ENCODE measurements around the gene RASL12.
"Not testable (repeated sequence)": the region's sequence is repeated elsewhere in the genome, so short reads cannot be mapped to it uniquely, and the experiment has no call there.

RASL12 gene

DNA sequence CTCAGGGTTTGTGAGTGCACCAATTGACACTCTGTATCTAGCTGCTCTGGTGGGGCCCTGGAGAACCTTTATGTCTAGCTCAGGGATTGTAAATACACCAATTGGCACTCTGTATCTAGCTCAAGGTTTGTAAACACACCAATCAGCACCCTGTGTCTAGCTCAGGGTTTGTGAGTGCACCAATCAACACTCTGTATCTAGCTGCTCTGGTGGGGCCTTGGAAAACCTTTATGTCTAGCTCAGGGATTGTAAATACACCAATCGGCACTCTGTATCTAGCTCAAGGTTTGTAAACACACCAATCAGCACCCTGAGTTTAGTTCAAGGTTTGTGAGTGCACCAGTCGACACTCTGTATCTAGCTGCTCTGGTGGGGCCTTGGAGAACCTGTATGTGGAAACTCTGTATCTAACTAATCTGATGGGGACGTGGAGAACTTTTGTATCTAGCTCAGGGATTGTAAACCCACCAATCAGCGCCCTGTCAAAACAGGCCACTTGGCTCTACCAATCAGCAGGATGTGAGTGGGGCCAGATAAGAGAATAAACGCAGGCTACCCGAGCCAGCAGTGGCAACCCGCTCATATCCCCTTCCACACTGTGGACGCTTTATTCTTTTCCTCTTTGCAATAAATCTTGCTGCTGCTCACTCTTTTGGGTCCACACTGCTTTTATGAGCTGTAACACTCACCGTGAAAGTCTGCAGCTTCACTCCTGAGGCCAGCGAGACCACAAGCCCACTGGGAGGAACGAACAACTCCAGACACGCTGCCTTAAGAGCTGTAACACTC, 8.0 kb upstream of the RASL12 start:
- DNase-seq (ENCODE audit: low spot score): not testable (repeated sequence)

DNA sequence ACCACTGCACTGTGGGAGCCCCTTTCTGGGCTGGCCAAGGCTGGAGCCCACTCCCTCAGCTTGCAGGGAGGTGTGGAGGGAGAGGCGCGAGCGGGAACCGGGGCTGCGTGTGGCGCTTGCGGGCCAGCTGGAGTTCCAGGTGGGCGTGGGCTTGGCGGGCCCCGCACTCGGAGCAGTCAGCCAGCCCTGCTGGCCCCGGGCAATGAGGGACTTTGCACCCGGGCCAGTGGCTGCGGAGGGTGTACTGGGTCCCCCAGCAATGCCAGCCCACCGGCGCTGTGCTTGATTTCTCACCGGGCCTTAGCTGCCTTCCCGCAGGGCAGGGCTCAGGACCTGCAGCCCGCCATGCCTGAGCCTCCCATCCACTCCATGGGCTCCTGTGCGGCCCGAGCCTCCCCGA, 7.2 kb upstream of the RASL12 start:
- DNase-seq (ENCODE audit: low spot score): not testable (repeated sequence)

DNA sequence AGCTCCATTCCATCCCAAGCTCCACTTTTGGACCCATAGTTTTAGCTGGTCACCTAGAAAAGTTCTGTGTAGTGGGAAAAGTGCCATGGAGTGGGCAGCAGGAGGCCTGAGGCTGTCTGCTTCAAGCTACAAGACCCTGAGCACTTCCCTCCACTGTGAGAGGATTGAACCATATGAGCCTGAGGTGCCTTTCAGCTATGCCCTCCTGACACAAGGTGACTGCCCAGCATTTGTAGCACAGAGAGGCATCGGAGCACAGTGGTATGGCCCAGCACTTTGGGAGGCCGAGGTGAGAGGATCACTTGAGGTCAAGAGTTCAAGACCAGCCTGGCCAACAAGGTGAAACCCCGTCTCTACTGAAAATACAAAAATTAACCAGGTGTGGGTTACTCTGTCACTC, 4.8 kb upstream of the RASL12 start:
- DNase-seq (ENCODE audit: low spot score): no peak

DNA sequence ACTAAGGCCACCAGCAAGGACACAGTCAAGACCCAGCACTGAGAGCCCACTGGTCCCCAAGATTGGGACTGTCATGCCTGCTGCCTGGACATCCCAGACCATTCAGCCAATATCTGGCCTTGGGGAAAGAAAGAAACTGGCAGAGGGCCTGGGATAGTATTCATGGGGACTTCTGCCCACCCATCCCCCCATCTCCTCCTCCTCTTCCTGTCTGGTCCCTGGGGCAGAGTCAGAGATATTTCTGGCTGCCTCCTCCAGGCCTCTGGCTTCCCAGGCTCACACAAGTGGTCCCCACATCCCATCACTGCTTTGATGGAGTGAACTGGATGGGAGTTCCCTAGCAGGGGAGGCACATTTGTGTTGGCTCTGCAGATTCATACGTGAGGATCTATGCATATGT, 4.2 kb upstream of the RASL12 start:
- DNase-seq (ENCODE audit: low spot score): peak; percentile 54

DNA sequence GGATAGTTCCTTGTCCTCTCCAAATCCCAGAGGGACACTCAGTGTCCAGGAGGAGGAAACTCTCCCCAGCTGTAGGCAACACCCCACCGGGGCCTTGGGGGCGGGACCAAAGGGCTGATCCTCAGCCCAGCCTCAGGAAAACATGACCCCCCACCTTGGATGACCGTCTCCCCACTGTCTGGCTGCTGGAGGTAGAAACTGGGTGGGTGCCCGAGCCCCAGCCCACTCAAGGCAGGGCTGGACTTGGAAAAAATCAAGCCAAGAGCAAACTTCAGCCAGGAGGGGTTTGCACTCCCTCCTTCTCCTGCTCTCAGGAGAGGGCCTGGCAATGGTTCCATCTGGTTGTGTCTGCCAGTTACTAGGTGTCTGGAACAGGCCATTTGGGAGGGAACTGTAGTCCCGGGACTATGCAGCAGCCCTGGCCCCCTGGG, 3.6 kb upstream of the RASL12 start:
- DNase-seq (ENCODE audit: low spot score): no peak

DNA sequence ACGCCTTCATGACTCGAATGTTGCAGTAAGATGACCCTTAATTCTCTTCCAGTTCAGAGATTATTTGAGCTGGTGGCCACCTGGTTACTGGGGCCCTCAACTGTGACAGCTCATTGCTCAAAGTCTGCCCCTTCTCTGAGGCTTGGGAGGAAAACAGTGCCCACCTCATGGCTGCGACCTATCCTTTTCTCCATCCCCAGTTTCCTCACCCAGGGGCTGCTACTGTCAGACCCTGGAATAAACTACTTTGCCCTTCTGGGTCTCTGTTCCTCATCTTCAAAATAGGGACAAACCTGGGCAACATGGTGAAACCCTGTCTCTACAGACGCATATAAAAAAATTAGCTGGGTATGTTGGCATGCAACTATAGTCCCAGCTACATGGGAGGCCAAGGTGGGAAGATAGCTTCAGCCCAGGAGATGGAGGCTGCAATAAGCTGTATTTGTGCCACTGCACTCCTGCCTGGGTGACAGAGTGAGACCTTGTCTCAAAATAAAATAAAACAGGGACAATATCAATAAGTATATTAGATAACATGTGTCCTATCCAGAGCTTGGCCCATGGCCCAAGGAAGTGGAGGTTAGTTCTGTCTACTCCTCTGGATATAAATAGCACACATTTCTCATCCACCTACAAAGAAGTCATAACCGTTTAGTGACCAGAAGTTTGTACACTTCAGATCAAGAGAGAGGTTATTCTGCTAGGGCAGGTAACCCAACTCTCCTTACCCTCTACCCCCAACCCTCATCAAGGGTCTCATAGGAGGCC, 2.2 kb upstream of the RASL12 start:
- DNase-seq (ENCODE audit: low spot score): no peak

DNA sequence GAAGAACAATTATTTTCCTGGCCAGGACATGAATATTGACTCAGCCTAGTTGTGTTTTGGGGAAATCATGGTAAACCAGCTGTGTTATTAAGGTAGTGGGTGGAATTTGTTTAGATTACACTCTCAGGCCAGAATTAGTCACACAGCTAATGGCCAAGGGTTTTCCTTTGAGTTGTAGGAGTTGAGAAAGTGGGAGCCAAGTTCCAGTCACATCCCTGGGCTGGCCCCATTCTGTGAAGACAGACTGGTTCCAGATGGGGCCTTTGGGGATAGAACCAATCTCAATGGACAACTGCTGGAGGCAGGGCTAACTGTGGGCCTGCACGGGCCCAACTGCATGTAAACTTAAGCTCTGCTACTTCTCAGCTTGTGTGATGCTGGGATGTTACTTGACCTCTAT, 1.4 kb upstream of the RASL12 start:
- DNase-seq (ENCODE audit: low spot score): peak; percentile 90

DNA sequence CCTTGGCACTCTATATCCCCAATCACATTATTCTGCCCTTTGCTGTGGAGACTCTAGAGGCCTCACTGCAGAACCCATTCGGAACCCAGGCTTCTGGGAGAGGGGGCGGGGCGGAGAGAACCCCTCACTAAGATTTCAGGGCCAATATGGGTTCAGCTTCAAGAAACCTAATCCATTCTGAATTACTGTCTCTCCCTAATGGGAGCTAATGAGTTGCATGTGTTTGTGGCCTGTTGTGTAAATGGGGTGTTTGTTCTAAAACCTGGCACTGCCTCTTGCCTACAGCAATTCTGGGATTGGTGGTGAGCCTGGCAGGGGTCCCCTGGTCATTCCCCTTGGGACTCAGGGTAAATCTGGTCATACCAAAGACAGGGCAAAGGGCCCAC, 605 bp upstream of the RASL12 start:
- no peak for DNase-seq (ENCODE audit: low spot score)

DNA sequence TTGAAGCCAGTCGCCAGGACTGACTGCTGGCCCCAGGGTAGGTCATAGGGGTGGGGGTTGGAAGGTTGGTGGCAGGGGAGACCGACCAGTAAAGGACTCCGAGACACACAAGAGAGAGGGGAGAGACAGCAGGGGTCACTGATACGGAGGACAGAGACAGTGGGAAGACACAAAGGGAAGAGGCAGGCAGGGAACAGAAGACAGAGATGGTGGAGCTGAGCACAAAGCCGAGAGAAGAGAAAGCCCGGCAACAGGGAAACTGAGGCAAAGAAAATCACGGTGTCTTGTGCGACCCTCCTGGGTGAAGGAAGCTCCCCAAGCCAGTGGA, 510 bp downstream of the RASL12 start:
- no peak for DNase-seq (ENCODE audit: low spot score)

DNA sequence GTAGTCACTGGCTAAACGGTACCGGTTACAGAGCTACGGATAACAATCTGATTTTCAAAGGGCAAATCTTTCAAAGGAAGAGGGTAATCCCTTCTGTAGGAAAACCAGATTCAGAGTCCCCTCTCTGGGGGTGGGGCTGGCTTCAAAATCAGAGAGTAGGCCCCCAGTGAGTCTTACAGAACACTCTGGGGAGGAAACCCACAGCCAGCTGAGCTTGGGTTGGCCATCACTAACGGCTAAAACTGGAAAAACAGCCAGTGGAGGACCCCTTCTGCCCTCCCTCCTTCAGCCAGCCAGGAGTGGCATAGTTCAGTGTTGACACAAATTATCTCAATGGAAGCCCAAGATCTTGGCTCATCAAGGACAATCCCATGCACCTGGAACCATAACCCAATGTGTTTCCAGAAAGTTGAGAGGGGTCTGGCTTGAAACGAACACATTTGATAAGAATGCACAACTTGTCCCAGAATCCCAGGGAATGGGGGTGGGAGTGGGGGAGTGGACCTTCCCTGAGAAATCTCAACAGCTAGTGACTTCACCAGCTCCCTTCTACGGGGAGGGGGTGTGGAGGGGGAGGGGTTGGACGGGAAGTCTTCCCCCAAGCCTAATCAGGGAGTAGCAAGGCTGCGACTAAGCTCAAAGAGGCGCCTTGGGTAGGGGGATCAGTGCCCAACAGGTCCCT, 1.0 kb downstream of the RASL12 start:
- DNase-seq (ENCODE audit: low spot score): no peak

DNA sequence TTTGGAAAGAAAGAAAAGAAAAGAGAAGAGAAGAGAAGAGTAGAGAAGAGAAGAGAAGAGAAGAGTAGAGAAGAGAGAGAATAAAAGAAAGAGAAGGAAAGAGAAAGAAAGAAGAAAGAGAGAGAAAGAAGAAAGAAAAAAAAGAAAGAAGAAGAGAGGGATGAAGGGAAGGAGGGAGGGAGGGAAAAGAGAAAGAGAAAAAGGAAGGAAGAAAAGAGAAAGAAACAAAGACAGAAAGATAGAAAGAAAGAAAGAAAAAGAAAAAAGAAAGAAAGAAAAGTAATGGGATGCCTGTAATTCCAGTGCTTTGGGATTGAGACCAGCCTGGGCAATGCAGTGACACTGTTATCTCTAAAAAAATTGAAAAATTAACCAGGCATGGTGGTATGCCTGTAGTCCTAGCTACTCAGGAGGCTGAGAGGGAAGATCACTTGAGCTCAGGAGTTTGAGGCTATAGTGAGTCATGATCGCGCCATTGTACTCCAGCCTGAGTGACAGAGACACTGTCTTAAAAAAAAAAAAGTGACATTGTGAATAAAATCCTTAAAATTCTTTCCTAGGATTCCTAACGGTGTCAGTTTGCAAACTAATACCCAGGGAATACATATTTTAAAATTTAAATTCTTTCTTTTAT, 1.7 kb downstream of the RASL12 start:
- DNase-seq (ENCODE audit: low spot score): no peak

DNA sequence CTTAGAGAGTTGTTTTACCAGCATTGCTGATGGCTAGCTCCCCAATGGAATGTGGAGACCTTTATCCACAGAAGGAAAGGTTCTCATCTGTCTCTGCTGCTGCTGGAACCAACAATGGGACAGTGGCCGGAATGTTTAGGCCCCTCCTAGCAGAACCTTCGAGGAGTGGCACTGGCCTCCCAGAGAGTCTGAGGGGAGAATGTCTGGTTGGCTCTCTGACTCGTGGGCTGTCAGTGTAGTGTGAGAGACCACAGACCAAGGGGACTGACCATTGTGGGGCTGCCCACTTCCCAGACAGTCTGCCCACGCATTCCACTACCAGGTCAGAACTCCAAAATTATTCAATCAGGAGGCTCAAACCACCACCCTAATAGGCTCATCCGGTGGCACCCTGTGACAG, 5.1 kb downstream of the RASL12 start:
- no peak for DNase-seq (ENCODE audit: low spot score)

DNA sequence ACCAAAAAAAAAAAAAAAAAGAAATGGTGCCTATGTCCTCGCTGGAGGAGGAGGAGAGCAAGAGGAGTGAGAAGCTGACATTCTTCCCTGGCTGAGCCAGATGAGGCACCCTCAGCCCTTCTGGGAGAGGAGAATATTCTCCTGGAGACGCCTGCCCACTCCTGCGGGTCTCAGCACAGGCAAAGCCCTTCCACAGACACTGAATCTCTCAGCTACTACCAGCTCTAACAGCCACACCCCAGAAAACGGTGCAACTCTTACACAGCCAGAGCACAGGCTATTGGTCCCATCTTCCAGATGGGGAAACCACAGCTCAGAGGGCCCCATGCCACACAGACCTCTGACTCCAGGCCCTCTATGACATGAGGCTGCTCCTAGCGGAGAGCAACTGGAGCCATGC, 5.7 kb downstream of the RASL12 start:
- DNase-seq (ENCODE audit: low spot score): no peak

DNA sequence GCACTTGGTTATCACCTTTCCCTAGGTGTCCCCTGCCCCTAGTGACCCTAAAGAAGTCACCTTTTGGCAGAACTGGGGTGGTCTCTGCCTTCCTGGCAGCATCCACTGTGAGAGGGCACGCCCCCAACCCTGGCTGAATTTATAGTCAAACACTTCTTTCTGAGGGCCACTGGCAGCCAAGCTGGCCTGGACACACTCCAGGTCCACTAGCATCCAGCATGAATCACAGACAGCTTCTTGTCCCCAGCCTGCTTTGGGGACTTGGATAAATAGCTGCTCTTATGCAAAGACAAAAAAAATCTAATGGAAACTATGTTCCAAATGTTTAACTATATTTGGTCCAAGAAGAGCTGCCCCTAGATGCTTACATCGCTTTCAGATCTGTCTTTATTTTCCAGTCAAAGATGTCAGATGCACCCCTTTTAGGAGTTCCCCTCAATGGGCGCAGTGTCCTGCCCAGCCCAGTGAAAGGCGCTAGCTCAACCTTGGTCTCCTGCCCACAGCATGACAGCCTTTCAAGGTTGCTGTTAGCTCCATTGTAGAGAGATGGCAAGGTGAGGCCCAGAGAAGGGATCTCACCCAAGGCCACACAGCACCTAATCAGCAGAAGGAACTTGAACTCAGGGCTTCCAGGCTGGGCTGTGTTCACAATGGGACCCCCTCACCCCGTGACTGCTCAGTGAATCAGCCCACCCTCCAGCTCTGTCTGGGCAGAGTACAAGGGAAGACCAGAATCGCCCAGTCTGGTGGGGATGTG, 7.0 kb downstream of the RASL12 start:
- DNase-seq (ENCODE audit: low spot score): peak; percentile 40

DNA sequence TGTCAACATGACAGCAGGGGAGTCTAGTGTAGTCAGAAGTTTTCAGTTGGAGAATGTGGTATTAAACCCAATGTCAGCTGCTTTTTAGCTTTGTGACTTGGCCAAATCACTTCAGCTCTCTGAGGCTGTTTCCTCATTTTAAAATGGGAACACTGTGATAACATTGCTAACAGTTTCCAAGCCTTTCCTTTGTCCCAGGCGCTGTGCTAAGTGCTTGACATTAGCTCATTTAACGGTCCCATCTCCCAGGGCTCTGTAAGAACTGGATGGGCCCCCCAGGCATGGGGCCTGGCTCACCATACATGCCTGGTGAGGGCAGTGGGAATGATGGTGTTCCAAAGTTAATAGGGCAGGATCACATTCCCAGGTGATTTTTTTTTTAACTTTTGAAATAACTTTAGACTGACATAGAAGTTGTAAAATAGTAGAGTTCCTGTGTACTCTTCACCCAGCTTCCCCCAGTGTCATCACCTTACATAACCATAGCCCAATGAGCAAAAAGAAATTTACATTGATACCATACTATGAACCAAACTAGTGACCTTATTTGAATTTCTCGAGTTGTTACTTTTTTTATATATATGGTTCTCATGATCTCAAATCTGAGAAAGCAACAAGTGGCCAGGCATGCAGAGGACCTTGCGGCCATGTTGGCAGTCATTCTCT, 7.7 kb downstream of the RASL12 start:
- no peak for DNase-seq (ENCODE audit: low spot score)

DNA sequence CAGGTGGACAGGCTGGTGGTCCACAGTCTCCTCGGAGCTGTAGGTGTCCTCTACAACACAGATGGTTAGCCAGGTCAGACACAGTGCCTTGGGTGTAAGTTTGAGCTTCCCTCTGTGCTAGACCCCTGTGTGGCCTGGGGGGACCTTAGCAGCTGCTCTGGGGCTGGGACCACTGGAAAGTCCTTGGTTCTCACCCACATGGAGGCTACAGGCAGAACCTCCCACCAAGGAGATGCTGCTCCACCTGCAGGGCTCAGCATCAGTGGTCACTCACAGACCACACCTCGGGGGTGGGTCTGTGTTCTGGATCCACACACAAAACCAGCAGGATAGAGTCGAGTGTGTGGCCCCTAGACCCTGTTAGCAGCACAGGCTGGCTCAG, 8.4 kb downstream of the RASL12 start:
- no peak for DNase-seq (ENCODE audit: low spot score)

DNA sequence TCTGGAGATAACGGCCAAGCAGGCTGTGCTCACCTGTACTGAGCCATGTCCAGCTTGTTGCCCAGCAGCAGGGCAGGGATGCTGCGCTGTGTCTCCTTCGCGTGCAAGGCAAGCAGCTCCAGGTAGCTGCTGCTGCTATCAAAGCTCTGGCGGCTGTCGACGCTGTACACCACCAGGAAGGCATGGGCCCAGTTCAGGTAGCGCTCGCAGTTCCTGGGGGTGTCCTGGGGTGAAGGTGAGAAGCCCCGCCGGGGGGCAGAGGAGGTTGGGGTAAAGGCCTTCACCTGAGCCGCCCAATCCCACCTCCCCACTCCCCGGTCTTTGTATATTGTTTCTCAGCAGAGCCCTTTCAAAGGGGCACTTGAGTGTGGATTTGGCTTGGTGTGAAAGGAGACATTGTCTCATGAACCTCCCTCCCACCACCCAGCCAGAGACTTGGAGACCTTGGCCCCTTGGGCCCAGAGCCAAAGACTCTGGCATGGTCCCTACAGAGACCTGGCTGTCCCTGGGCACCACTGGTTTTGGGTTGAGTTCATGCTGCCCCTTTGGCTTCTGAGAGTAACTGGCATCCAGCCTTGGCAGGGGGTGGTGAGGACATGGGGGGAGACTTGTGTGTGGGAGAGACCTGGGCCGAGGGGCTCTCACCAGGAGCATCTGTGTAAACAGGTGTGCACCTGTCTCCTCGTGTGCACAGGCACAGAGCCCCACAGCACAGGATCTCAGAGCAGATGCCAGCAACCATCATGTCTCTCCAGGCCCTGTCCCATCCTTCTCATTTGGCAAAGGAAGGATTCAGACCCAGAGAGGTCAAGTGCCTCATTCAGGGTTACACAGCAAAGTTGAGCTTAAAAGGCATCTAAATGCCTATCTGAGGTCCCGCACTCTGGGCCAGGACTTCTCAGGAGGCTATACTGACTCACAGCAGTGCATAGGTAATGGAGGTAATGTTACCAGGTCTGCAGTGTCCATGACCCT, 9.1 kb downstream of the RASL12 start:
- DNase-seq (ENCODE audit: low spot score): no peak

DNA sequence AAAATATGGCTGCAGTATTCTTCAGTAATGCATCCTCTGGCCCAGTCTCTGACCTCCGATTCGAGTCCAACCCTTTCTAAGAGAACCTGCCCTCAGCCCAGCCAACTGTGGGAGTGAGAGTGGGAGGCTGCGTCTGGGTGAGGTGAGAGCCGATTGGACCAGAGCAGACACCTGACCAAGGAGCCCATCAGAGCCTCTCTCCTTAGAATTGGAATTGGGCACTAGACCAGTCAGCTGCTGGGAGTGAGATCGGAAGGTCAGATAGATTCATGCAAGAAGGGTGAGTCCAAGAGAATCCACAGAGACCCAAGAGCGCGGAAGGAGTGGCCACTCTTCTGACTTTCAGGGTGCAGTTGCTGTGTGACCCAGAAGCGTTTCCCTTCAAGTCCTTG, 10.2 kb downstream of the RASL12 start:
- DNase-seq (ENCODE audit: low spot score): no peak

DNA sequence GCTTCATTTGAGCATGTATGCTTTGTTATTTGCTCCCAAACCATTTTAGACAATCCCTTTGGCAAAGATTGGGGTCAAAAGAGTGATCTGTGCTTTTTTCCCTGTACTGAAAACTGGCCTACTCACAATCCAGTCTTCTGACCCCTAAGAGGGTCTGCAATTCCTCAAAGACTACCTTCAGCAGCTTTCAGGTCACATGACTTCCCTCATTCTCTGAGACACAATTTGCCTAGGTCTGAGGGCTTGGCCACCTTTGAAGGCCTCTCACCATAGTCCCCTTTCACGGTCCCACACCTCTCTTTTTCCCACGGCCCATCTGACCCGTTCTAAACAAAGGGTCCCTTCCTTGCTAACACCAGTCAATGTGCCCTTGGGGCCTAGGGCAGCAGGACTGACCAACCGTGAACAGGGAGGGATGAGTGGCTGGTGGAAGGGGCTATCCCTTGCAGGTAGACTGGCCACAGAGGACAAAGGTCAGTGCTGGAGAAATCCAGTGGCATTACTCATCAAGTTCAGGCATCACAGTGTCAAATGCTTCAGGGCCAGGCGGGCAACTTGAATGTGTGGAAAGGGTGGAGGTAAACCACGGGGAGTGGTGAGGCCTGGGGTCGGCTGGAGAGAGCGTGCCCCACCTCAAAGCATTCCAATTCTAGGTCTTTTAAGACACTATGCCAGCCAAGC, 10.8 kb downstream of the RASL12 start:
- no peak for DNase-seq (ENCODE audit: low spot score)

DNA sequence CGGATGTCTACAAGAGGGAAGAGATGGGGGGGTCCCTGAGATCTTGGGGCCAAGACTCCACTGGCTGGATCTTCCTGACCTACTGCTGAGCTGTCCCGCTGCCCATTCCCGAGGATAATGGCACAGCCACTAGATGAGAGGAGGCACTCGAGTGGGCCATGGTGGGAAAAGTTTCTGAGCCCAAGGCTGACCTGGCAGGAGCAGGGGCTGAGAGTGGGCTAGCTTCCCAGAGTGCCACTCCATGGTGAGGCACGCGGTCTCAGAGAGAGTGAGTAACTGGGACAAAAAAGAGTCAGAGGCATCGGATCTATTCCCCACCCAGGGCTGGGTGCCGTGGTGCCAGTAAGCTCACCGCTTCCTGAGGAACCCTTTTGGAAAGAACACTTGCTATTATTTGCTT, 11.7 kb downstream of the RASL12 start:
- no peak for DNase-seq (ENCODE audit: low spot score)
